Right lobe of liver (tissue), 6 donors: Measurements from ENCODE around the gene TDRD1. TPM values are rescaled to one million over a fixed set of nuclear protein-coding genes. Genes with fewer than 3 reads are reported as not detected.

Experiments used
- ATAC-seq, 4 donors: fragments of 200-7000 bp; cut with Tn5 transposase; one replicate each; pipeline ENCODE4 v1.9.1; 2020; ENCODE audit warnings: mild to moderate bottlenecking in 4 of 4, moderate library complexity in 4 of 4
- DNase-seq, 3 donors: peaks; one replicate each; pipeline ENCODE4 v3.0.0-alpha.2; 2020
- H3K27ac ChIP-seq, 3 donors: fragments of 200-600 bp; one replicate each; pipeline ENCODE4 v1.8.0; 2022
- H3K27me3 ChIP-seq, 2 donors: fragments of 200-600 bp; one replicate each; pipeline ENCODE4 v1.8.0; 2022
- H3K36me3 ChIP-seq, 4 donors: fragments of 200-600 bp; sonication (generic) in 1 of 4; one replicate each; pipeline versions ENCODE4 v1.5.1 to v1.8.0; 2017 to 2022; ENCODE audit warnings: control low read depth in 1 of 4
- H3K4me1 ChIP-seq, 4 donors: fragments of 200-600 bp; sonication (generic) in 1 of 4; one replicate each; pipeline versions ENCODE4 v1.5.1 to v1.8.0; 2017 to 2022; ENCODE audit warnings: control low read depth in 1 of 4
- H3K4me3 ChIP-seq, 3 donors: fragments of 200-600 bp; one replicate each; pipeline ENCODE4 v1.8.0; 2022
- H3K9me3 ChIP-seq, 4 donors: fragments of 200-600 bp; sonication (generic) in 1 of 4; one replicate each; pipeline versions ENCODE4 v1.5.1 to v1.8.0; 2017 to 2022; ENCODE audit warnings: control low read depth in 1 of 4
- POLR2A ChIP-seq: fragments of 450-650 bp; IDR thresholded peaks from one replicate; pipeline ENCODE4 v1.6.1; 2017; ENCODE audit warnings: antibody characterized with exemption, mild to moderate bottlenecking
- WGBS: methylation state at CpG from one replicate; pipeline ENCODE4 v1.1.6; 2018; ENCODE audit warnings: low coverage, low lambda C conversion rate; ENCODE audit not compliant: insufficient coverage; ENCODE audit errors: missing lambda C conversion rate; 5-methylcytosine and 5-hydroxymethylcytosine counted together
- intact Hi-C, 2 donors: fragments of 100-400 bp; cut with DNase I; formaldehyde crosslinking; loops; one replicate each; pipeline versions ENCODE4 v1.11.2 to v1.14.1; 2022
- total RNA-seq, 6 experiments: library from RNA; depleted of rRNA in 2 of 6; stranded (reverse); fragments of >200 nt in 2 of 6; fragmentation: NEBNext Ultra II Directional in 3 of 6; extraction: Animal tissue kit (Norgen Biotek cat#: 25700) in 3 of 6; gene quantifications; one replicate each; pipeline versions ENCODE4 v1.1.0 to v1.2.4, GENCODE V29; 2016 to 2023
- TF ChIP-seq, protein P1 (sequence below), 4 donors: fragments of 200-600 bp in 3 of 4; fragments of 450-650 bp in 1 of 4; IDR thresholded peaks; one replicate each; pipeline versions ENCODE4 v1.5.1 to v1.8.0; 2016 to 2022; ENCODE audit warnings: antibody characterized with exemption in 4 of 4, mild to moderate bottlenecking in 2 of 4
- donor health status: DM: no; HTN: yes; CAD: no.
- donor health status: DM: no; HTN: no; CAD: no.
- donor health status: DM: no; HTN: no; CAD: no.
- donor health status: DM: no; HTN: yes; CAD: no.
- donor health status: DM: no; HTN: yes; CAD: no.

The TDRD1 gene
- total RNA-seq, 6 experiments from 2014 or later: 0.06 to 0.17 (median 0.12) TPM; not detected in 1

DNA sequence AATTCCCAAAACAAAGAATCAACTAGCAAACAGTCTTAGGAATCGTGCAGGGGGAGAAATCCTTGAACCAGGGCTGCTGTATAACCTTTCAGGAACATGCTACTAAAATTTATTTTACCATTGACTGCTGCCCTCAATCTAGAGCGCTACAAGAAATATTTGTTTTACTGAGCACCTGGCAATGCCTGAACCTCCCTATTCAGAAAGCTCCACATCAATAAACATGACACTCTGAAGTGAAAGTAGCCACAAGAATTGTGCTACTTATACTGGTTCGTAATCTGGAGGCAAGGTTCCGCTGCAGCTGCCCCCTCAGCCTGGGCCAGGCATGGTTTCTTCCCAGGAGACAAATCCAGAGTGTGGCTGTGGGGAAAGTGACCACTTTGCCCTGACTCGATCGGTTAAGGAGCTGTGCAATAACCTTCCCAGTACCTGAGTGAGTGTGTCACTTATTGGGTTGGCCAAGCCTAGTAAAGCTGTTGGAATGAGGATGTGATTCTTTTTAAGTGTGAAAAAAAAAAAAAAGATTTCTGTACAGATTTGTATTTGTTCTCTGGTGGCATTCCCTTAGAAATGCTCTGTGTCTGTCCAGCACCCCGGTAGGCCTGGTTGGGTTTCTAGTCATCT lies 67.6 kb downstream of the TDRD1 start:
- Histone ChIP-seq H3K4me1 (no peaks in the 10 kb centered on the region), H3K9me3 (no peaks in the 10 kb centered on the region), H3K27me3 (no peaks in the 10 kb centered on the region), H3K36me3 (no peaks in the 10 kb centered on the region), H3K4me3 (no peak overlapping the region), H3K27ac (no peak overlapping the region)
- TF ChIP-seq, protein P1, sequence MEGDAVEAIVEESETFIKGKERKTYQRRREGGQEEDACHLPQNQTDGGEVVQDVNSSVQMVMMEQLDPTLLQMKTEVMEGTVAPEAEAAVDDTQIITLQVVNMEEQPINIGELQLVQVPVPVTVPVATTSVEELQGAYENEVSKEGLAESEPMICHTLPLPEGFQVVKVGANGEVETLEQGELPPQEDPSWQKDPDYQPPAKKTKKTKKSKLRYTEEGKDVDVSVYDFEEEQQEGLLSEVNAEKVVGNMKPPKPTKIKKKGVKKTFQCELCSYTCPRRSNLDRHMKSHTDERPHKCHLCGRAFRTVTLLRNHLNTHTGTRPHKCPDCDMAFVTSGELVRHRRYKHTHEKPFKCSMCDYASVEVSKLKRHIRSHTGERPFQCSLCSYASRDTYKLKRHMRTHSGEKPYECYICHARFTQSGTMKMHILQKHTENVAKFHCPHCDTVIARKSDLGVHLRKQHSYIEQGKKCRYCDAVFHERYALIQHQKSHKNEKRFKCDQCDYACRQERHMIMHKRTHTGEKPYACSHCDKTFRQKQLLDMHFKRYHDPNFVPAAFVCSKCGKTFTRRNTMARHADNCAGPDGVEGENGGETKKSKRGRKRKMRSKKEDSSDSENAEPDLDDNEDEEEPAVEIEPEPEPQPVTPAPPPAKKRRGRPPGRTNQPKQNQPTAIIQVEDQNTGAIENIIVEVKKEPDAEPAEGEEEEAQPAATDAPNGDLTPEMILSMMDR (IDR thresholded peaks at IDR 0.05): no peak
- no peak for TF ChIP-seq POLR2A
- ATAC-seq (peak in 1 of 4 donors; percentile 31), DNase-seq (no peak)
- WGBS: 72% methylated on average over 4 of the region's 7 CpGs
- intact Hi-C loops: no loop called here

DNA sequence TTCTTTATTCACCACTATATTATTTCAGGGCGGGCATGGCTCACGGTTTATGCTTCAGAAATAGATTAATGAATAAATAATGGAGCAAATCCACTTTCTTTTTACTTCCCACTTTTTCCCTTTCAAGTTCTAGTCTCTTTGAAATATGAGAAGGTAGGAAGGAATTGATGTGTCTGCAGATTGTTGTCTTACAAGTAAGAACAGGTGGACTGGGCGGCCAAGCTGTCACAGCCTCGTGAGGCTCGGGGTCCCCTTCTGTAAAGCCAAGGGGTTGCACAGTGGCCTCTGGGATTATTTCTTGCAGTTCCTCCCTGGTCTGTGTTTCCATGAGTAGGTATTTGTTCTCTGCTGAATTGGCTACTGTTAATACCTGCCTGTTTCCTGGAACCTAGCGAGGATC lies 71.1 kb downstream of the TDRD1 start:
- ATAC-seq (no peak), DNase-seq (no peak)
- intact Hi-C loops: no loop called here
- no peaks in the 10 kb centered on the region for H3K27me3 ChIP-seq
- H3K4me3 ChIP-seq: no peak overlapping the region
- no peak overlapping the region for H3K27ac ChIP-seq
- TF ChIP-seq POLR2A: no peak
- TF ChIP-seq, protein P1 (IDR thresholded peaks at IDR 0.05): no peak
- no peaks in the 10 kb centered on the region for H3K9me3 ChIP-seq
- no peaks in the 10 kb centered on the region for H3K4me1 ChIP-seq
- 78% methylated on average over 6 of the region's 6 CpGs for WGBS
- no peaks in the 10 kb centered on the region for H3K36me3 ChIP-seq

DNA sequence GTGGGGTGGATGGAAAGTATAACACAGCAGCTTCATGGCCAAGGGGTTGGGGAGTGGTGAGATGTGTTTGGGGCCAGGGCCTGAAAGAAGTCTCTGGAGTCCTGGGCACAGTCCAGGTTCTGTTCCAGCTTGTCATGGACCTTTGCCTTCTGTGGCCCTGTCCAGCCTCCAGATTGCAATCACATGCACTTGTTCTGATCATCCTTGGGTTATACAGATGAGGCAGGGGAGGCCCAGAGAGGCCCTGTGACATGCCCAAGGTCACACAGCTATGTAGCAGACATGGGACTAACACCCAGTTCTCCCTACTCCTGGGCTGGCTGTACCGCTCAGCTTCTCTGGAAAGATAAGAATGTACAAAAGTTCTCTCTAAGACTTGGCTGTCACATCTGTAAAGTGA lies 71.6 kb downstream of the TDRD1 start:
- no peak for DNase-seq
- Histone ChIP-seq H3K9me3 (no peaks in the 10 kb centered on the region), H3K27ac (no peak overlapping the region), H3K27me3 (no peaks in the 10 kb centered on the region), H3K4me1 (no peaks in the 10 kb centered on the region), H3K36me3 (no peaks in the 10 kb centered on the region), H3K4me3 (no peak overlapping the region)
- no peak for TF ChIP-seq POLR2A
- TF ChIP-seq, protein P1 (IDR thresholded peaks at IDR 0.05): no peak
- peak in 1 of 4 donors; percentile 48 for ATAC-seq
- intact Hi-C loops: no loop called here
- 71% methylated on average over 1 of the region's 1 CpG for WGBS

DNA sequence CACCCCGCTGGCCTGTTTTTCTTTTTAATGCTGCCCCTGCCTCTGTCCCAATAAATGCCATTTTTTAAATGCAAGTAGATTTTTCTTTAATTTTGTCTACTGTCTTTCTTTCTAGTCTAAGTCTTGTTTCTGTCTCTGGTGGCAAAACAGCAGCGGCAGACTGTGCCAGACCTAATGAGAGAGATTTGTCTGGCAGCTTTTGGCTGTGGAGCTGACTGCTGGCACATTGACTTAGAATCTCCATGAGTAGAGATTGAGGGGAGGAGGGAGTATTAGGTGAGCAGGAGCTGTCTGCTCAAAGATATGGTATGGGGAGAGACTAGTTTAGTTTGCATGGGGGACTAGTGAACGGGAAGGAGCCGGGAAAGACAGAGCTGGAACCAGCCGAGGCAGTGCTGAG lies 72.9 kb downstream of the TDRD1 start:
- 90% methylated on average over 5 of the region's 5 CpGs for WGBS
- ATAC-seq (no peak), DNase-seq (no peak)
- H3K27ac ChIP-seq: no peak overlapping the region
- no peaks in the 10 kb centered on the region for H3K27me3 ChIP-seq
- H3K4me3 ChIP-seq: no peak overlapping the region
- H3K4me1 ChIP-seq: no peaks in the 10 kb centered on the region
- H3K9me3 ChIP-seq: no peaks in the 10 kb centered on the region
- TF ChIP-seq, protein P1 (IDR thresholded peaks at IDR 0.05): no peak
- TF ChIP-seq POLR2A: no peak
- intact Hi-C loops: no loop called here
- H3K36me3 ChIP-seq: no peaks in the 10 kb centered on the region
